Endothelial cell of umbilical vein (primary cell): ENCODE data around the gene OR8B12. TPM values are rescaled to one million over a fixed set of nuclear protein-coding genes. Genes with fewer than 3 reads are reported as not detected.

Experiments used
- BruUV-seq: library from RNA; stranded (reverse); fragments of 400-500 nt; replicated peaks from 2 replicates; lab custom pipeline; 2021; lab: Mats Ljungman, UMichigan
- CTCF ChIA-PET: fragments of 300-600, 350-600 bp; sonication (Branson Sonifier 250); formaldehyde crosslinking; loops from one replicate; lab custom pipeline; 2021; ENCODE audit warnings: antibody characterized with exemption, inconsistent platforms; lab: Charles Lee
- POLR2A ChIA-PET: fragments of 300-600, 350-600 bp; sonication (Branson Sonifier 250); formaldehyde crosslinking; loops from one replicate; lab custom pipeline; 2021; ENCODE audit warnings: antibody characterized with exemption, inconsistent platforms; lab: Charles Lee
- DNase-seq: peaks from one replicate; pipeline ENCODE4 v3.0.0-alpha.2; 2011; ENCODE audit warnings: low read depth, low spot score
- FAIRE-seq: peaks from 2 replicates; lab custom pipeline; 2011; peaks lifted over from hg19 to GRCh38; lab: Jason Lieb, UNC
- H2AFZ ChIP-seq: 2 replicates; pipeline ENCODE4 v1.6.0; 2012; ENCODE audit warnings: low read depth, low read length, control low read depth, inconsistent platforms
- H3K27ac ChIP-seq: 2 replicates; pipeline ENCODE4 v1.5.1; 2011; ENCODE audit warnings: low read depth, mild to moderate bottlenecking, control low read depth, low read length, moderate library complexity; ENCODE audit not compliant: insufficient read depth
- H3K27me3 ChIP-seq, 2 experiments: 2 replicates each; pipeline versions ENCODE4 v1.6.0 to v1.6.1; 2011; ENCODE audit warnings: low read length in 2 of 2, mixed read lengths in 1 of 2; ENCODE audit not compliant: control insufficient read depth in 2 of 2, insufficient read depth in 2 of 2
- H3K36me3 ChIP-seq, 2 experiments: 2 replicates in 1 of 2; 3 replicates in 1 of 2; pipeline ENCODE4 v1.5.1; 2011; ENCODE audit warnings: low read length in 2 of 2, mild to moderate bottlenecking in 1 of 2, moderate library complexity in 1 of 2; ENCODE audit not compliant: control insufficient read depth in 2 of 2, insufficient read depth in 2 of 2; ENCODE audit errors: extremely low read depth in 1 of 2
- H3K4me1 ChIP-seq: 3 replicates; pipeline ENCODE4 v1.5.1; 2011; ENCODE audit warnings: mild to moderate bottlenecking, low read length; ENCODE audit not compliant: control insufficient read depth, insufficient read depth; ENCODE audit errors: extremely low read depth
- H3K4me2 ChIP-seq: 2 replicates; pipeline ENCODE4 v1.6.1; 2011; ENCODE audit warnings: low read length, control low read depth, mixed read lengths; ENCODE audit not compliant: insufficient read depth
- H3K4me3 ChIP-seq, 3 experiments: fragments of 200-600 bp in 1 of 3; sonication (generic), shearing (Covaris generic) in 1 of 3; replicated peaks in 1 of 3; 2 replicates each; pipeline ENCODE4 v1.5.1; 2011 to 2016; ENCODE audit warnings: control low read depth in 3 of 3, low read length in 3 of 3, mild to moderate bottlenecking in 2 of 3, inconsistent platforms in 1 of 3, low read depth in 1 of 3, moderate library complexity in 1 of 3; ENCODE audit not compliant: insufficient read depth in 1 of 3
- H3K79me2 ChIP-seq: 2 replicates; pipeline ENCODE4 v1.6.0; 2012; ENCODE audit warnings: low read length, inconsistent platforms; ENCODE audit not compliant: control insufficient read depth, insufficient read depth
- H3K9ac ChIP-seq: replicated peaks from 2 replicates; pipeline ENCODE3; 2011; ENCODE audit warnings: low read length, control low read depth; ENCODE audit not compliant: insufficient read depth; ENCODE audit errors: extremely low read depth
- H3K9me1 ChIP-seq: replicated peaks from 3 replicates; pipeline ENCODE4 v1.6.0; 2011; ENCODE audit warnings: mild to moderate bottlenecking, low read length; ENCODE audit not compliant: control insufficient read depth, insufficient read depth; ENCODE audit errors: extremely low read depth
- H3K9me3 ChIP-seq: replicated peaks from 2 replicates; pipeline ENCODE4 v1.5.1; 2012; ENCODE audit warnings: low read length, inconsistent platforms; ENCODE audit not compliant: control insufficient read depth, insufficient read depth
- H4K20me1 ChIP-seq: replicated peaks from 2 replicates; pipeline ENCODE3; 2011; ENCODE audit warnings: mild to moderate bottlenecking, low read length; ENCODE audit not compliant: control insufficient read depth, insufficient read depth; ENCODE audit errors: extremely low read depth
- CTCF ChIP-seq, 2 donors: IDR thresholded peaks; 1 replicate in 1 of 2; 2 replicates in 1 of 2; pipeline ENCODE4 v1.5.1; 2011; ENCODE audit warnings: low read length in 2 of 2, mild to moderate bottlenecking in 2 of 2, moderate library complexity in 2 of 2, control low read depth in 1 of 2, inconsistent platforms in 1 of 2, low read depth in 1 of 2; ENCODE audit not compliant: insufficient read depth in 1 of 2; ENCODE audit errors: extremely low read depth in 1 of 2
- EZH2 ChIP-seq: IDR thresholded peaks from 2 replicates; pipeline ENCODE4 v1.6.1; 2012; ENCODE audit warnings: borderline replicate concordance, low read depth, mild to moderate bottlenecking, moderate library complexity, low read length, inconsistent platforms; ENCODE audit not compliant: severe bottlenecking
- FOS ChIP-seq: IDR thresholded peaks from 2 replicates; pipeline ENCODE4 v1.6.1; 2011; ENCODE audit warnings: mild to moderate bottlenecking, low read length, moderate library complexity, borderline replicate concordance; ENCODE audit not compliant: insufficient read depth
- GATA2 ChIP-seq: IDR thresholded peaks from 2 replicates; pipeline ENCODE4 v1.7.0; 2011; ENCODE audit warnings: low read depth, mild to moderate bottlenecking, moderate library complexity, mixed read lengths, low read length; ENCODE audit not compliant: insufficient read length, insufficient read depth
- JUN ChIP-seq: IDR thresholded peaks from 2 replicates; pipeline ENCODE4 v1.6.1; 2011; ENCODE audit warnings: borderline replicate concordance, low read depth; ENCODE audit not compliant: insufficient read length, insufficient read depth
- MAX ChIP-seq: IDR thresholded peaks from 2 replicates; pipeline ENCODE4 v1.6.1; 2011; ENCODE audit not compliant: insufficient read depth, insufficient read length
- MYC ChIP-seq: IDR thresholded peaks from one replicate; pipeline ENCODE4 v1.6.1; 2011; ENCODE audit warnings: mild to moderate bottlenecking, low read depth, low read length
- POLR2A ChIP-seq: IDR thresholded peaks from 2 replicates; pipeline ENCODE4 v1.6.1; 2012; ENCODE audit warnings: low read depth, mild to moderate bottlenecking, control low read depth, low read length
- POLR2AphosphoS5 ChIP-seq: IDR thresholded peaks from 2 replicates; pipeline ENCODE4 v1.6.1; 2012; ENCODE audit warnings: low read depth, mild to moderate bottlenecking, control low read depth, low read length, moderate library complexity; ENCODE audit not compliant: insufficient read depth
- dilution Hi-C: fragments of 300-500 bp; cut with MboI; formaldehyde crosslinking; loops from one replicate; pipeline ENCODE4 v1.15.0; 2019; ENCODE audit warnings: low sequenced_read_pairs; ENCODE audit not compliant: extremely low pct_ligation_motif_present
- intact Hi-C: fragments of 100-400 bp; cut with micrococcal nuclease; formaldehyde crosslinking; loops from one replicate; pipeline ENCODE4 v1.10.0; 2022
- polyA plus RNA-seq, 4 experiments: library from polyadenylated mRNA; depleted of rRNA in 3 of 4; stranded (reverse) in 3 of 4; unstranded in 1 of 4; fragments of >200 nt; gene quantifications; 2 replicates each; pipeline versions ENCODE4 v1.2.1 to v1.2.3, GENCODE V29; 2011 to 2012; ENCODE audit warnings: missing spikeins in 1 of 4
- total RNA-seq: library from RNA; stranded (reverse); gene quantifications from 2 replicates; pipeline ENCODE4 v1.2.3, GENCODE V29; 2021

Gene OR8B12
- total and polyA plus RNA-seq, 2 donors (not counting 3 experiments of a cell fraction or from before 2014, with no cell fraction given): not detected

DNA sequence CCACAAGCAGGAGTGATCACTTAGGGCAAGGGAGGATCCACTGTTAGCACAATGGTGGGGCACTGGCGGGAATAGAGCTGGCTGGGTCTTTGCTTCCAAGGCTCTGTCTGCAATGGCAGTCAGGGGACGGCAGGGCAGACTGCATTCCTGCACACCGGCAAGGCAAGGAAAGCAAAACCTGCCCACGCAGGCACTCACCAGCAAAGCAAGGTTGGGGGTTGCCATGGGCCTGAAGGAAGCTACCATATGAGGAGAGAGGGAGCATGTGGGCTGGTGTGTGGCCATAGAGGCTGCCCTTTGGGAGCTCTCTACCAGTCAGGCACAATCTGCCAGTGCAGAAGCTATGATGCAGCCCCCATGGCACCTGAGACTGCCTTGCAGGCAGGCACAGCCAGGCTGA lies 33.2 kb downstream of the OR8B12 start:
- Histone ChIP-seq H3K27me3 (no peaks in the 10 kb centered on the region), H3K9ac (no peak overlapping the region), H3K36me3 (no peaks in the 10 kb centered on the region), H3K9me1 (no peaks in the 10 kb centered on the region), H3K9me3 (no peaks in the 10 kb centered on the region), H3K4me1 (no peaks in the 10 kb centered on the region), H2AFZ (no peak overlapping the region), H3K4me3 (no peak overlapping the region), H3K27ac (no peak overlapping the region), H3K79me2 (no peaks in the 10 kb centered on the region), H4K20me1 (no peaks in the 10 kb centered on the region), H3K4me2 (no peak overlapping the region)
- intact Hi-C loops: no loop called here
- FAIRE-seq: no peak
- TF ChIP-seq MAX: no peak
- no peak for TF ChIP-seq EZH2
- no peak for TF ChIP-seq POLR2A
- DNase-seq: no peak
- dilution Hi-C loops: no loop called here
- POLR2A ChIA-PET: no interaction called here
- no TSS peak for BruUV-seq
- CTCF ChIA-PET: no interaction called here

GRCh38 chr11:124499711-124500110 lies 43.7 kb downstream of the OR8B12 start:
- no peaks in the 10 kb centered on the region for H3K9me1 ChIP-seq
- no peaks in the 10 kb centered on the region for H3K4me1 ChIP-seq
- no peak overlapping the region for H3K9ac ChIP-seq
- H3K79me2 ChIP-seq: no peaks in the 10 kb centered on the region
- peaks cover 0 to 2% of the 10 kb centered on the region in 2 experiments for H3K27me3 ChIP-seq
- FAIRE-seq (no peak), DNase-seq (no peak)
- dilution Hi-C loops (no loop called here), intact Hi-C loops (no loop called here)
- no peaks in the 10 kb centered on the region for H3K9me3 ChIP-seq
- no peak for TF ChIP-seq POLR2A
- no peak for TF ChIP-seq EZH2
- no peak for TF ChIP-seq FOS
- TF ChIP-seq MAX: no peak
- no peak for TF ChIP-seq CTCF (IDR thresholded peaks at IDR 0.05; ENCODE audit: extremely low read depth in 1 of 2, insufficient read depth in 1 of 2, low read depth in 1 of 2, low read length in 2 of 2)
- no peak for TF ChIP-seq MYC
- no peak for TF ChIP-seq GATA2
- TF ChIP-seq POLR2AphosphoS5: no peak
- TF ChIP-seq JUN: no peak
- H3K36me3 ChIP-seq: no peaks in the 10 kb centered on the region
- no peak overlapping the region for H3K27ac ChIP-seq
- H2AFZ ChIP-seq: no peak overlapping the region
- no TSS peak for BruUV-seq
- H3K4me2 ChIP-seq: no peak overlapping the region
- H4K20me1 ChIP-seq: no peaks in the 10 kb centered on the region
- POLR2A ChIA-PET: no interaction called here
- H3K4me3 ChIP-seq: no peak overlapping the region
- CTCF ChIA-PET: no interaction called here
